ENCODE data around the gene ERI2. TPM values are rescaled to one million over a fixed set of nuclear protein-coding genes. Genes with fewer than 3 reads are reported as not detected.

ERI2 gene
- total and polyA plus RNA-seq, 2 of the 13 experiments (the other 11 are each of a cell fraction or from before 2014, with no cell fraction given), result 17.4 to 41.3 TPM

DNA sequence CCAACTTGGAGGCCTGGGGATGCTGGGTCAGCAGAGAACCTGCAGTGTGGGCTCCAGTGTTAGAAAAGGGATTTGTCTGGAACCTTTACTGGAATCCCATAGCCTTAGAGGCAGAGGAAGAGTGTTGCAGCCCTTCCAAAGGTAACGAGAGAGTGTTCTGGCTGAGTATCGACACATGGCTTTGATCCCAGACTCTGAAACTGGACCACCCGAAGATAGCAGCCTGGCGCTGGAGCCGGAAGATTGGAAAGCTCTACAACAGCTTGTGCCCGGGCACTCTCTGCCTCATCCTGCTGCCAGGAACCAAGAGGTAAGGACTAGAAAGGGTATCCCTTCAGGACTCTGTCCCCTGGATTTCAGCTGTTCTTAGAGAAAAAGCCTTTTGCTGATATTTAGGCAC, 39.8 kb upstream of the ERI2 start:
- H4K20me1 ChIP-seq (ENCODE audit: insufficient read depth, low read length), result no peaks in the 10 kb centered on the region
- no peak for FAIRE-seq
- no peaks in the 10 kb centered on the region for H3K9me3 ChIP-seq (ENCODE audit: low read length)
- no peak overlapping the region for H3K4me2 ChIP-seq (ENCODE audit: low read depth, low read length)
- no peak overlapping the region for H3K4me3 ChIP-seq (replicated peaks in 1 of 3; ENCODE audit: insufficient read depth in 1 of 3, low read depth in 2 of 3, low read length in 3 of 3)
- BruUV-seq (replicated peaks), result no TSS peak
- no peak for ATAC-seq
- H3K27me3 ChIP-seq (ENCODE audit: control insufficient read depth in 1 of 2, insufficient read depth in 2 of 2, low read length in 2 of 2), result no peaks in the 10 kb centered on the region
- POLR2A ChIA-PET, result no interaction called here
- H3K4me1 ChIP-seq (ENCODE audit: insufficient read depth, low read length), result peaks cover 2% of the 10 kb centered on the region
- intact Hi-C loops (cut with micrococcal nuclease; ENCODE audit: unreplicated experiment) (no loop called here), in situ Hi-C loops (cut with HindIII; ENCODE audit: extremely low pct_ligation_motif_present, low pct_unique_long_range_greater_than_20kb) (no loop called here)
- no peak overlapping the region for H3K9ac ChIP-seq (ENCODE audit: insufficient read depth, low read depth, low read length)
- H3K36me3 ChIP-seq (replicated peaks in 1 of 2; ENCODE audit: control insufficient read depth in 1 of 2, insufficient read depth in 2 of 2, low read length in 2 of 2), result peaks cover 10 to 34% of the 10 kb centered on the region in 2 experiments
- no peak overlapping the region for H3K27ac ChIP-seq (ENCODE audit: extremely low read length, insufficient read depth, low read length)
- DNase-seq (ENCODE audit: low spot score), result no peak
- TF ChIP-seq, protein P1, sequence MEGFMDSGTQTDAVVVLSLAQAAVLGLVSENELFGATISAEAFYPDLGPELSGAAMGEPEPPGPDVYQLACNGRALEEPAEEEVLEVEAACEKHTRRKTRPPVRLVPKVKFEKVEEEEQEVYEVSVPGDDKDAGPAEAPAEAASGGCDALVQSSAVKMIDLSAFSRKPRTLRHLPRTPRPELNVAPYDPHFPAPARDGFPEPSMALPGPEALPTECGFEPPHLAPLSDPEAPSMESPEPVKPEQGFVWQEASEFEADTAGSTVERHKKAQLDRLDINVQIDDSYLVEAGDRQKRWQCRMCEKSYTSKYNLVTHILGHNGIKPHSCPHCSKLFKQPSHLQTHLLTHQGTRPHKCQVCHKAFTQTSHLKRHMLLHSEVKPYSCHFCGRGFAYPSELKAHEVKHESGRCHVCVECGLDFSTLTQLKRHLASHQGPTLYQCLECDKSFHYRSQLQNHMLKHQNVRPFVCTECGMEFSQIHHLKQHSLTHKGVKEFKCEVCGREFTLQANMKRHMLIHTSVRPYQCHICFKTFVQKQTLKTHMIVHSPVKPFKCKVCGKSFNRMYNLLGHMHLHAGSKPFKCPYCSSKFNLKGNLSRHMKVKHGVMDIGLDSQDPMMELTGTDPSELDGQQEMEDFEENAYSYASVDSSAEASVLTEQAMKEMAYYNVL (CRISPR knock-in tag; IDR thresholded peaks at IDR 0.05; ENCODE audit: borderline replicate concordance), result no peak
- no peak for TF ChIP-seq PHF20 (CRISPR knock-in tag; IDR thresholded peaks at IDR 0.05)
- no peak for TF ChIP-seq SAP130 (CRISPR knock-in tag; IDR thresholded peaks at IDR 0.05; ENCODE audit: low read depth)
- TF ChIP-seq RELA (CRISPR knock-in tag; IDR thresholded peaks at IDR 0.05), result no peak
- no peak for TF ChIP-seq ZNF7 (CRISPR knock-in tag; IDR thresholded peaks at IDR 0.05)
- TF ChIP-seq TOPORS (CRISPR knock-in tag; IDR thresholded peaks at IDR 0.05), result no peak
- TF ChIP-seq, protein P2, sequence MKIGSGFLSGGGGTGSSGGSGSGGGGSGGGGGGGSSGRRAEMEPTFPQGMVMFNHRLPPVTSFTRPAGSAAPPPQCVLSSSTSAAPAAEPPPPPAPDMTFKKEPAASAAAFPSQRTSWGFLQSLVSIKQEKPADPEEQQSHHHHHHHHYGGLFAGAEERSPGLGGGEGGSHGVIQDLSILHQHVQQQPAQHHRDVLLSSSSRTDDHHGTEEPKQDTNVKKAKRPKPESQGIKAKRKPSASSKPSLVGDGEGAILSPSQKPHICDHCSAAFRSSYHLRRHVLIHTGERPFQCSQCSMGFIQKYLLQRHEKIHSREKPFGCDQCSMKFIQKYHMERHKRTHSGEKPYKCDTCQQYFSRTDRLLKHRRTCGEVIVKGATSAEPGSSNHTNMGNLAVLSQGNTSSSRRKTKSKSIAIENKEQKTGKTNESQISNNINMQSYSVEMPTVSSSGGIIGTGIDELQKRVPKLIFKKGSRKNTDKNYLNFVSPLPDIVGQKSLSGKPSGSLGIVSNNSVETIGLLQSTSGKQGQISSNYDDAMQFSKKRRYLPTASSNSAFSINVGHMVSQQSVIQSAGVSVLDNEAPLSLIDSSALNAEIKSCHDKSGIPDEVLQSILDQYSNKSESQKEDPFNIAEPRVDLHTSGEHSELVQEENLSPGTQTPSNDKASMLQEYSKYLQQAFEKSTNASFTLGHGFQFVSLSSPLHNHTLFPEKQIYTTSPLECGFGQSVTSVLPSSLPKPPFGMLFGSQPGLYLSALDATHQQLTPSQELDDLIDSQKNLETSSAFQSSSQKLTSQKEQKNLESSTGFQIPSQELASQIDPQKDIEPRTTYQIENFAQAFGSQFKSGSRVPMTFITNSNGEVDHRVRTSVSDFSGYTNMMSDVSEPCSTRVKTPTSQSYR (CRISPR knock-in tag; IDR thresholded peaks at IDR 0.05; ENCODE audit: borderline replicate concordance), result no peak
- no peak for TF ChIP-seq ZNF703 (CRISPR knock-in tag; IDR thresholded peaks at IDR 0.05; ENCODE audit: borderline replicate concordance)
- TF ChIP-seq GLI4 (CRISPR knock-in tag; IDR thresholded peaks at IDR 0.05; ENCODE audit: borderline replicate concordance), result no peak
- TF ChIP-seq EHMT2 (IDR thresholded peaks at IDR 0.05; ENCODE audit: borderline replicate concordance, low read depth, low read length), result no peak
- TF ChIP-seq, protein P3, sequence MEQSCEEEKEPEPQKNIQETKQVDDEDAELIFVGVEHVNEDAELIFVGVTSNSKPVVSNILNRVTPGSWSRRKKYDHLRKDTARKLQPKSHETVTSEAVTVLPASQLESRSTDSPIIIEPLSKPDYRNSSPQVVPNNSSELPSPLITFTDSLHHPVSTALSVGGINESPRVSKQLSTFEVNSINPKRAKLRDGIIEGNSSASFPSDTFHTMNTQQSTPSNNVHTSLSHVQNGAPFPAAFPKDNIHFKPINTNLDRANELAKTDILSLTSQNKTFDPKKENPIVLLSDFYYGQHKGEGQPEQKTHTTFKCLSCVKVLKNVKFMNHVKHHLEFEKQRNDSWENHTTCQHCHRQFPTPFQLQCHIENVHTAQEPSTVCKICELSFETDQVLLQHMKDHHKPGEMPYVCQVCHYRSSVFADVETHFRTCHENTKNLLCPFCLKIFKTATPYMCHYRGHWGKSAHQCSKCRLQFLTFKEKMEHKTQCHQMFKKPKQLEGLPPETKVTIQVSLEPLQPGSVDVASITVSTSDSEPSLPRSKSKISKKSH (CRISPR knock-in tag; IDR thresholded peaks at IDR 0.05; ENCODE audit: borderline replicate concordance), result no peak
- TF ChIP-seq, protein P4, sequence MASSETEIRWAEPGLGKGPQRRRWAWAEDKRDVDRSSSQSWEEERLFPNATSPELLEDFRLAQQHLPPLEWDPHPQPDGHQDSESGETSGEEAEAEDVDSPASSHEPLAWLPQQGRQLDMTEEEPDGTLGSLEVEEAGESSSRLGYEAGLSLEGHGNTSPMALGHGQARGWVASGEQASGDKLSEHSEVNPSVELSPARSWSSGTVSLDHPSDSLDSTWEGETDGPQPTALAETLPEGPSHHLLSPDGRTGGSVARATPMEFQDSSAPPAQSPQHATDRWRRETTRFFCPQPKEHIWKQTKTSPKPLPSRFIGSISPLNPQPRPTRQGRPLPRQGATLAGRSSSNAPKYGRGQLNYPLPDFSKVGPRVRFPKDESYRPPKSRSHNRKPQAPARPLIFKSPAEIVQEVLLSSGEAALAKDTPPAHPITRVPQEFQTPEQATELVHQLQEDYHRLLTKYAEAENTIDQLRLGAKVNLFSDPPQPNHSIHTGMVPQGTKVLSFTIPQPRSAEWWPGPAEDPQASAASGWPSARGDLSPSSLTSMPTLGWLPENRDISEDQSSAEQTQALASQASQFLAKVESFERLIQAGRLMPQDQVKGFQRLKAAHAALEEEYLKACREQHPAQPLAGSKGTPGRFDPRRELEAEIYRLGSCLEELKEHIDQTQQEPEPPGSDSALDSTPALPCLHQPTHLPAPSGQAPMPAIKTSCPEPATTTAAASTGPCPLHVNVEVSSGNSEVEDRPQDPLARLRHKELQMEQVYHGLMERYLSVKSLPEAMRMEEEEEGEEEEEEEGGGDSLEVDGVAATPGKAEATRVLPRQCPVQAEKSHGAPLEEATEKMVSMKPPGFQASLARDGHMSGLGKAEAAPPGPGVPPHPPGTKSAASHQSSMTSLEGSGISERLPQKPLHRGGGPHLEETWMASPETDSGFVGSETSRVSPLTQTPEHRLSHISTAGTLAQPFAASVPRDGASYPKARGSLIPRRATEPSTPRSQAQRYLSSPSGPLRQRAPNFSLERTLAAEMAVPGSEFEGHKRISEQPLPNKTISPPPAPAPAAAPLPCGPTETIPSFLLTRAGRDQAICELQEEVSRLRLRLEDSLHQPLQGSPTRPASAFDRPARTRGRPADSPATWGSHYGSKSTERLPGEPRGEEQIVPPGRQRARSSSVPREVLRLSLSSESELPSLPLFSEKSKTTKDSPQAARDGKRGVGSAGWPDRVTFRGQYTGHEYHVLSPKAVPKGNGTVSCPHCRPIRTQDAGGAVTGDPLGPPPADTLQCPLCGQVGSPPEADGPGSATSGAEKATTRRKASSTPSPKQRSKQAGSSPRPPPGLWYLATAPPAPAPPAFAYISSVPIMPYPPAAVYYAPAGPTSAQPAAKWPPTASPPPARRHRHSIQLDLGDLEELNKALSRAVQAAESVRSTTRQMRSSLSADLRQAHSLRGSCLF (CRISPR knock-in tag; IDR thresholded peaks at IDR 0.05; ENCODE audit: borderline replicate concordance), result no peak
- no peak for TF ChIP-seq FOXK2 (IDR thresholded peaks at IDR 0.05)
- H3K79me2 ChIP-seq (ENCODE audit: insufficient read depth, low read length), result no peaks in the 10 kb centered on the region
- CTCF ChIA-PET (ENCODE audit: low intra/inter-chr PET ratio, low total read pairs), result no interaction called here
- 96% methylated on average over 6 of the region's 6 CpGs for WGBS (ENCODE audit: low lambda C conversion rate)
- no peak overlapping the region for H2AFZ ChIP-seq (ENCODE audit: low read length)

All from HepG2 (cell line).